Muscle of arm (tissue), 12 donors: Measurements from ENCODE around the gene ALDH1A3. TPM values are rescaled to one million over a fixed set of nuclear protein-coding genes. Genes with fewer than 3 reads are reported as not detected.
A peak's percentile ranks its signal among the peaks of the same experiment; 100 is the strongest.

Experiments
- DNase-seq: peaks from one replicate; pipeline ENCODE4 v3.0.0-alpha.2; 2013
- polyA plus RNA-seq, 12 donors: library from polyadenylated mRNA; unstranded; fragments of 120-200 nt; gene quantifications; one replicate each; pipeline ENCODE4 v1.2.1, GENCODE V29; 2013; ENCODE audit not compliant: insufficient read length in 12 of 12

Gene ALDH1A3
- polyA plus RNA-seq, 12 donors = 12.7 to 27.7 (median 16.0) TPM; not detected in 1

DNA sequence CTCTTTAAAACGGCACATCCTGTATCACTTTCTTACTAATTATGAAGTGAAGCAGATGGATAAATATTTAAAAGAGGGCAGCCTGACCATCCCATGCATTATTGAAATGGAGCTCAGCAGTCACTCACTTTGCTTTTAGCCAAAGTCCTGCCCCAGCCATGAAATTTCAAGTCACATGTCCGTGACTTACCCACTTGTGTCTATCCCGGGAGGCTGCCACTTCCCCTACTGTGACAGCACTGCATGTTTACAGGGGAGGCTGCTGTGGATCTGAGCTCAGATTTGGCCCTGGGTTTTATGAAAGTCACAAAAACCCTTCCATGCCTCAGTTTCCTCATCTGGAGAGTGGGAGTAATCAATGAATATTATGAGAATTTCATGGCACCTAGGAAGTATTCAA lies 21.7 kb downstream of the ALDH1A3 start:
- DNase-seq = no peak

DNA sequence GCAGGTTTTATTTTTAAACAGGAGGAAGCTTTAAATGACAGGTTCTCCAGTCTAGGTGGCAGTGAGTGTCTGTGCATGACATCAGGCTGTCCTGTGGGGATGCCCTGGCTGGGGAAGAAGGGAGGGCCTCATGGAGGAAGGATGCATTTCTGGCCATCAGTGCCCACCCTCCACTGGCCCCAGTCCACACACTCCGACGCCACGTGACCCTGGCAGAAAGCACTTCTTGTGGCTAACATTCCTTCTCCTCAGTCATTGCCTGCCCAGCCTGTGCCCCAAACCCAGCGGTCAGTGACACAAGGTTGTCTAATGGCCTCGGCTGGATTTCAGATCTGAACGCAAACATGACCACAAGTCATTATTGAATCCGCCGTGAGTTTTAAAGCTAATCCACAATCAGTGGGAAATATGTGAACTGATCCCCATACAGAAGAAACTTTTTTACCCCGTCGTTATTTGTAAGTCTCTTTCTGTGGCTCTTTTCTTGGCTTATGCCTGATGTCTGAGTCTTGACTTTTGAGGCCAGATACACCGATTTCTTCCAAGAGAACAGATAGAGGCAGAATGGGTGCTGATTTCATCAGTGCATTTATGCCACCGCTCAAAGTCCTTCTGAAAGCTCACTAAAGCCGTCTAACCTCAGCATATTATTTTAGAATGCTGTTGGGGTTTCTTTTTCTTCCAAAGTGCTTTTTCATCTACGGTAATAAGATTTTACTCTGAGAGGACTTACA lies 22.2 kb downstream of the ALDH1A3 start:
- DNase-seq = no peak

DNA sequence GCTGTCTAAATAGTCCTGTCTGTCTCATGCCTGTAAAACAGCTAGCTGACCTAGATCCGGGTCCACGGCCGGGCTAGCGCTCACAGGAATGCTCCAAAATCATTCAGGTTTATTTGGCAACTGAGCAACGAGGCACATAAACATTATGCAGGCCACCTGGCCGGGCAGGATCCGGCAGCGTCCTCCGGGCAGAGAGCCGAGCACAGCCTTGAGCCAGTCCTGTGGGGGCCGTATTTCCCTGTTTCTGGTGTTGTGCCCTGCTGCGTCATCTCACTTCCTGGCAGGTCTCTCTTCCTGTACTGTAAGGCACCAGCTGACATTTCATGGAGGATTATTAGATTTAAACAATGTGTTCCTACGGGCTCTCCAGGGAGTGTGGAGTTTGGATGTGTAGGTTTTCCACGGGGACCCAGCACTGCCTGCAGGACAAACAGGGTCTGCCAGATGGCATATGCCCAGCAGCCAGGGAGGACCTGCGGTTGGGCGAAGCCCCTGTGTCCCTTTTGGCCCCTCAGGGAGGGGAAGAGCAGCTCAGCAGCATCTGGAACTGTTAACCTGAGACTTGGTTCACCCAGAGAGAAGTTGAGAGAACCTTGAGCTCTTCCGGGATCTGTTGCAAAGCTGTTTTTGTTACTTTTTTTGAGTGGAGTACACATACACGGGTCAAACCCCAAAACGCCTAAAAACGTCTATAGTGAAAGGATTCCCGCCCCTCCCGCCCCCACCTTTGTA lies 23.0 kb downstream of the ALDH1A3 start:
- DNase-seq = peak; percentile 91

DNA sequence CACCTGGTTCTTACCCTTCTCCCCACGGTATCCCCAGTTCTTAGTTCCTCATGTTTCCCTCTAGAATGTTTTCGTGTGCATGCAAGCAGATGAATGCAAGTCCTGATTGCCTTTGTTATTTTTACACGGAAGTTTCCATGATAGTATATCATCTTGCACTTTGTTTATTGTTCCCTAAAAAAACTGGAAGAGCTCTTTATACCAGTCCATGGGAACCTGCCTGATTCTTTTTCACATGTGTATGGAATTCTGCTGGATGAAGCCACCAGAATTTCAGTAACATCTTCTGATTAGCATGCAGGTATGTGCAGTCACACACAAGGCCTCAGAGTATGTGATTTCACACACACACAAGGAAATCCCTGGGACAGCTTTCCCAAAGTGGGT lies 23.5 kb downstream of the ALDH1A3 start:
- DNase-seq = no peak

- DNase-seq = no peak
These were observed 26.2 kb downstream of the ALDH1A3 start for GRCh38 chr15:100905850-100906249.

GRCh38 chr15:100908466-100908865 lies 28.8 kb downstream of the ALDH1A3 start:
- no peak for DNase-seq

DNA sequence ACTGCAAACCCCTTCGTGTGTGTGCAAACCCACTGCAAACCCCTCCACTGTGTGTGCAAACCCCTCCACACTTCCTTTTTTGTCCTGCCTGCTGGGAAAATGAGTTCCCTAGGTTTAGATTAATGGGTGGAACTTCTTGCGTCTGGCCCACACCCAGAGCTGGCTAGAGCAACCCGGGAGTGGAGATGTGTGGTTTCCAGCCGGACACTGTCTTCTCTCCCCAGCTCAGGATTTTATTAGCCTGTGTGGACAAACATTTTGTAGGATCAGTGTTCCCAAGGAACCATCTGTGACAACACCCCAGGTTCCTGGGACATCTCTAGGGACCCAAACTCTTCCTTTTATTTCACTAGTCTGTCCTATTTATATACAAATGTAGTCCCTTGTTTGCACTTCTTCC lies 29.9 kb downstream of the ALDH1A3 start:
- DNase-seq = no peak

DNA sequence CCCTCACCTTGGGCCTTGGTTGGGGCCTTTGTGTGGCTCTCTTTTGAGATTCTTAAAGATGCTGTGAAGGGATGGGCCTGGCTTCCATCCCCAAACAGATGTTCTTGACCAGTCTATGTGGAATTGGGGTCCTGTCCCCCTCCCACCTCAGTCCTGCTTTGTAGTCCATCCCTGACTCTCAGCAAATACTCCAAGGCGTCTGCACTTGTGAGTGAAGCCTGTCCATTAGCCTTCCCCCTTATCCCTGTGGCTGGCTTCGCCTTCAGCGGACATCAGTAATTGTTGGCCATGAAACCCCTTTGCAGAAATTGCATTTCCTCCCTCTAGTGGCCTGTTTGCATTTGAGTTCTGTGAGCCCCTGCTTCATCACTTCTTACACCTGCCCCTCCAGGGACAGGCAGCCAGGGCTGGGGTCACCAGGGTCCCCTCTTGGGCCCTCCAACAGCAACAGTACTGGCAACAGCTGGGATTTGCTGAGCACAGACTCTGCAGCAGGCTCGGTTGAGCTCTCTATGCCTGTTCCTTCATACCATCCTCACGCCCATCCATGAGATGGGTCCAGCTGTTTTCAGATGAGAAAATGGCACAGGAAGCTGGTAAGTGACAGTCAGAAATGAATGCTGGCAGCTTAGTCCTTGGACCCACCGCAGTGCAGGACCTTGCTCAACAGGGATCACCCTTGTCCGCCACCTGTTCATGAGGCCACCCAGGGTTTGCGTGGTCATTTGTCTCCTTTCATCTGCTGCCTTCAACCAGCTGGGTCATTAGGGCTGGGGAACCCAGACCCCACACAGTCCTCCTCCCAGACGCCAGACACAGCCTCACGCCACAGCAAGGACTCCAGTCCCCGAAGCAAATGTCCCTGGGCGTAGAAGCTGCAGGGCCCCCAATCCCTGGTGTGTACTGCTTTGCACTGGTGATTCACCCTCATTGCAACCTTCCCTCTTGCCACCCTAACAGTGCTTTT lies 30.6 kb downstream of the ALDH1A3 start:
- DNase-seq = peak; percentile 44

- no peak for DNase-seq
These were observed 31.5 kb downstream of the ALDH1A3 start for GRCh38 chr15:100911086-100911485.

DNA sequence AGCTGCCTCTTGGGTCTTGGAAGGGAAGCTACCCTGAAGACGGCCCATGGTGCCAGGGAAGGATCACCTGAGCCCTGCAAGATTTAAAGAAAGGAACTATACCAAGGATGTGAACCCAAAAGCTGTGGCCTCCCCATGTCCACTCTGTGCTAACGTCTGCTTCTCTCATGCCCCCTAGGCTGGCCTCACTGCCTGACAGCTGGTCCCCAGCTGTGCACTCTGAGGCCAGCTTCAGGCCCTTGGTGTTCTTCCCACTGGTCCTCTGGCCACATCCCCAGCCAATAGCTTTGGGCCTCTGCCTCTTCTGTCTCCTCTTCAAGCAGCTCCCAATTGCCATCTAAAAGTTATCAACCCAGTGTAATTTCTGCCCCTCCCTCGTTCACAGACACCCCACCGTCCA lies 34.3 kb downstream of the ALDH1A3 start:
- DNase-seq = no peak

- no peak for DNase-seq
These were observed 35.2 kb downstream of the ALDH1A3 start for GRCh38 chr15:100914876-100915275.

GRCh38 chr15:100918034-100918689 lies 38.5 kb downstream of the ALDH1A3 start:
- DNase-seq = peak; percentile 74

DNA sequence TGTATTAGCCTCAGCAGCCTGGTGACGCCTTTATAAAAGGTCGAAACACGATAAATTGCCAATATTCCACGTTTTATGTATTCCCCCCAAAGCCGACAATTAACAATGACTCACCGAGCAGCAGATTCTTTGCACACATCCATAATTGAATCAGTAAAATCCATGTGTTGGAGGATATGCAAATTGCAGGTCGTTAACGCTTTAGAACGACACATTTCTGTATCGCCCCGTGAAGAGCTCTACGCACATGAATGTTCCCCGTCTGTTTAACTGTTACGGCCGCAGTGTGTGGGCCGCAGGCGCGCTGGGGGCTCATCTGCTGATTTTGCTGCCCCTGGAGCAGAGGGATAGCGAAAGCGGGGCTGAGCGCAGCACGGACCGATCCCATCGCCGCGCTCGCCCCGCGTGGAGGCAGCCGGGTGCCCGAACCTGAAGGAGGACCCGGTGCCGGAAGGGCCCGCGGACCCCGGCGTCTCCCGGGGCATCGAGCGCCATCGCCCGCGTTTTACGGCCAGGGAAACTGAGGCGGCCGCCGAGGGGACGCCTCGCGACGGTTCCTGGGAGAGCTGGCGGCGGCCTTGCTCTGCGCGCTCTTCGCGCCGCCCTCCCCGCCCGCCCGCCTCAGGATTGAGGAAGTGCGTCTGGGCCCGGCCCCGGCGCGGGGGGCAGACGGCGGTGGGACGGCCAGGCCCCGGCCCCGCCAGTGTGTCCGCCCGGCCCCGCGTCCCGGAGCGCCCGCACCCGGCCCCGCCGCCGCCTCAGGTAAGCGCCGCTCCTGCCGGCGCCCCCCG lies 39.3 kb downstream of the ALDH1A3 start, which contains the start of gene LRRK1:
Gene LRRK1, plus strand, starts transcription at position 668 of the 791 bp plus-strand sequence. CDS start 5,276 bp downstream, outside the sequence.
- peak; percentile 43 for DNase-seq

DNA sequence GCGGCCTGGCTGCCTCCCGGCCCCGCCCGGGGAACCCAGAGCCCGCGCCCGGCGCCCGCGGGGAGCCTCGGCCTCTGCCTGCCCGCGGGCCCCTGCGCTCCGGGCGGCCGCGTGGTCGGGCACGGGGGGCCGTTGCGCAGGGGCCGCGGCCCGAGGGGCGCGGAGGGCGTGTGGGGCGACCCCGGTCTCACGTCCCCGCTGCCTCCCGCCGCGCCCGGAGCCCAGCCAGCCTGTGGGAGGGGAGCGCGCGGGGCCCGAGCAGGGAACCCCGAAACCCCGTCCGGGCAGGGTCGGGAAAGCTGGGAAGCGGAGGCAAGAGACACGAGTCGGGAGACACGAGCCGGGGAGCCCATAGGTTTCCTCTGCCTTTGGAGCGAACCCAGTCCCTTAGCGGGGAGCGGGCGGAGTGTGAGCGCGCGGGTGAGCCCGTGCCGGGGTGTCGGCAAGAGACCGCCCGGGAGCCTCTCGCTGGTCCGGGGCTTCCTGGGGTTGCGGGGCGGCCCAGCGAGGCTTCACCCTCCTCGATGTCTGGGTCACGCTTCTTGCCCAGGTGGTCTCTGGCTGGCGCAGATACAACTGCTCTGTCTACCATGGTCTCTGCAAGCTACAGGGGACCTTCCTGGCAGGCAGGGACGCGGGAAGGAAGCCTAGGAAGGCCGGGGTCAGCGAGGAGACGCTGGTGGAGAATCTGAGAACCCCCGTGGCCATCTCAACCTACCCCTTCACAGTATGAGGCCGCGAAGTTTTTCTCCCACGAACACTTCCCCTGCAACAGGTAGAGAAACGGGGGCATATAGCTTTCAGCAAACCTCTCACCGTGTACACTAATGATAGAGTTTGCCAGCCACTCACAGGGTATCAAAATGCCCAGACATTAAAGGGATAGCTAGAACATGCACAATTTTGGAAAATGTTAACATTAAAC lies 40.1 kb downstream of the ALDH1A3 start:
- DNase-seq = no peak

DNA sequence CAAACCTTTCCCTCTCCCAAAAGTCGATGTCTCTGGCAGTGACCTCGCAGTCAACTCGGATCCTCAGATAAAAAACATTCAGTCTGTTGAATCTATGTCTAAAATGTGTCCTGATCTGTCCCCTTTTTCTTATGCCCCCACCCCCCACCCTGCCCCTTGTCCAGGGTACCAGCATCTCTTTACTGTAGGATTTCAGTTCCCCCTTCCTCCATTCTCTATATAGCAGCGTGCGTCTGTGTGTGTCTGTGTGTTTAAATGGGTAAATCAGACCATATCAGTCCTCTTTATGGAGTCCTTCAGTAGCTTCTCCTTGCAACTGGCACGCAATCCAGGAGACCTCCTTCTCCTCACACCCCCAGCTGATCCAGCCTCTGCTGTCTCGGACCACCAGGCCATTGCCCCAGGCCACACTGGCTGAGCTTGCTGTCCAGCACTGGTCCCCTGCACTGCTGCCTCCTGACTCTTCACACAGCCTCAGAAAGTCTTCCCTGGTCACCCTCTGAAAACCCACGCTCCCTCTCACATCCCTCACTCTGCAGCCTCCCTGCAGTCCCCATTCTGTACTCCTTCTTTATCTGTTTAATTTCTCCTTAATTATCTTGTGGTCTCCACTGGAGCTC lies 41.0 kb downstream of the ALDH1A3 start:
- no peak for DNase-seq

DNA sequence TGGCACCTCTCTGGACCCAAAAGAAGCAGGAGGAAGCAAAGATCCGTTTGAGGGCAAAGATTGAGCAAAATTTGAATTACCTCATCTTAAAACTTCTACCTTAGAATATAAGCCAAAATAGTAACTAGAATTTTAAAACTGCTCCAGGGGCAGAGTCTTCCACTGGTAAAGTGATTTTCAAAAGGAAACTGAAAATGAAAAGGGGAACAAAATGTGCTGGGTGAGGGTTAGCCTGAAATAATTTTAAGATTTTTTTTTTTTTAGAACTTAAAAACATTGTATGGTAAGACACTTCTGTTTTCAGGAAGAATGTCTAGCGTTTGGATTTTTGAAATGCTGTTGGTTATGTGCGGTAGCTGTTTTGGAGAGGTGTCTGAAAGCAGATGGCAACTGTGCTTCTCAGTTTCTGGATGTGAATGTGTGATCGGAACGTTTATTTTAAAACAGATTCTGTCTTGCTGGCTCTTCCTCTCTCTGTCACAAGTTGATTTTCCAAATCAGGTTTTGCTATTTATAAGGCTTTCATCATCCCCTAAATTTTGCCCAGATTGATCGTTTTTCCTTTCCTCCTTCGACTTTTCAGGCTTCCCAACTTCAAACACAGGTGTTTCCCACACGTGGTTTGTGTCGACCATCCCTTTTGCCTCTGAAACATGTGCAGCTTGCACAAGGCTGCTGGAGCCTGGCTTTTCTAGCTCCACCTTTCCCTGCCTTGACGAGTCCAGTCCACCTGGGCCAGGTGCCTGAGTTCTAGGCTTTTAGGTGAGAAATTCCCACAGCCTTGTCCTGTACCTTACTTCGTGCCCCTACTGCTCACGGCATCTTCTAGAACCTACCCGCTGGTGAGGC lies 42.8 kb downstream of the ALDH1A3 start:
- peak; percentile 19 for DNase-seq

- no peak for DNase-seq
These were observed 43.4 kb downstream of the ALDH1A3 start for GRCh38 chr15:100923076-100923475.

DNA sequence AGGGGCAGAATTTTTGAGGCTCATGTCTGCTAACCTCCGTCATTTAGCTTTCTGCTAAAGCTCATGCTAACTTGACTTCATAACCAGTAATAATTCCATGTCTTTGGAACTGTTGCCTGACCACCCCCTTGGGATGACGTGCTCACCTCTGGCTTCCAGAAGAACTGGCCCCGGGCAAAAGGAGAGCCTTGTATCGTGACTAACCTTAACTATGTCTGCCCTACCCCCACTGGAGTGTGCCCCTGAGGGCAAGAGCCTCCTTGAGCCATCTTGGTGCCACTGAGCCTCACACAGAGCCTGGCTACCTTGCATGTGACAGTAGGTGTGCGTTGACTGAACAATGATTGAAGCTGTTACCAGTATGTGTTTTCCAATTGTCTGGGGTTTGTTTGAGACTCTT lies 44.3 kb downstream of the ALDH1A3 start:
- no peak for DNase-seq
